ENCODE data around the gene NUDCD3.

DNA sequence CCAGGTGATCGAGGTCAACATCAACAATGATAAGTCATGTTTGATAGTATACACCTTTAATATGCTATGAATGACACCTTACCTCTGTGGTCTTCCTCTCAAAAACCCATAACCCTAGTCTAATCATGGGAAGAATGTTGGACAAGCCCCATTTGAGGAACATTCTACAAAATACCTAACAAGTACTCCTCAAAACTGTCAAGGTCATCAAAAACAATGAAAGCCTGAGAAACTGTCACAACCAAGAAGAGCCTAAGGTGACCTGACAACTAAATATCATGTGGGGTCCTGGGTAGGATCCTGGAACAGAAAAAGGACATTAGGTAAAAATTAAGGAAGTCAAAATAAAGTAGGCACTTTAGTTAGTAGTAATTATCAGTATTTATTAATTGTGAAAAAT lies 5.9 kb upstream of the NUDCD3 start:
- no peak for TF ChIP-seq CTCF (IDR thresholded peaks at IDR 0.05)
- TF ChIP-seq EZH2phosphoT487 (IDR thresholded peaks at IDR 0.05) = no peak
- TF ChIP-seq EZH2 (IDR thresholded peaks at IDR 0.05) = no peak
